Ovary (tissue), 3 donors: ENCODE measurements around the gene HLX.

Source experiments
- CTCF ChIP-seq, 3 donors: fragments of 450-650 bp in 2 of 3; fragments of 200-600 bp in 1 of 3; IDR thresholded peaks; one replicate each; pipeline versions ENCODE4 v1.5.1 to v1.8.0; 2016 to 2022; ENCODE audit warnings: antibody characterized with exemption in 3 of 3, mild to moderate bottlenecking in 1 of 3
- EP300 ChIP-seq: sonication (generic); formaldehyde crosslinking; IDR thresholded peaks from one replicate; pipeline ENCODE4 v1.6.1; 2017; ENCODE audit warnings: antibody characterized with exemption
- POLR2A ChIP-seq: fragments of 450-650 bp; IDR thresholded peaks from one replicate; pipeline ENCODE4 v1.6.1; 2017; ENCODE audit warnings: antibody characterized with exemption, mild to moderate bottlenecking, moderate library complexity
- donor health status: DM: no; HTN: no; CAD: no.

GRCh38 chr1:220902916-220903315 lies 23.7 kb downstream of the HLX start:
- TF ChIP-seq CTCF (IDR thresholded peaks at IDR 0.05) (no peak), POLR2A (no peak), EP300 (no peak)
